ENCODE data around the gene TMEM59.
"Not testable (repeated sequence)": the region's sequence is repeated elsewhere in the genome, so short reads cannot be mapped to it uniquely, and the experiment has no call there.

The TMEM59 gene

GRCh38 chr1:54011316-54012007, 41.5 kb downstream of the TMEM59 start:
- no peak for DNase-seq

- no peak for DNase-seq
Observed at GRCh38 chr1:54010415-54011117, 42.4 kb downstream of the TMEM59 start.

GRCh38 chr1:54009406-54009805, 43.6 kb downstream of the TMEM59 start:
- DNase-seq, result no peak

- DNase-seq, result no peak
Observed at GRCh38 chr1:54008876-54009275, 44.1 kb downstream of the TMEM59 start.

GRCh38 chr1:54007613-54008012, 45.4 kb downstream of the TMEM59 start:
- DNase-seq, result no peak

- no peak for DNase-seq
Observed at GRCh38 chr1:54006508-54006907, 46.5 kb downstream of the TMEM59 start.

- DNase-seq, result no peak
Observed at GRCh38 chr1:54004481-54005049, 48.4 kb downstream of the TMEM59 start.

GRCh38 chr1:54003750-54004480, 49.1 kb downstream of the TMEM59 start:
- not testable (repeated sequence) for DNase-seq

GRCh38 chr1:54003249-54003646, 49.8 kb downstream of the TMEM59 start:
- no peak for DNase-seq

- no peak for DNase-seq
Observed at GRCh38 chr1:54002544-54003248, 50.3 kb downstream of the TMEM59 start.

GRCh38 chr1:54001591-54001990, 51.4 kb downstream of the TMEM59 start:
- no peak for DNase-seq

GRCh38 chr1:53999920-54000319, 53.1 kb downstream of the TMEM59 start:
- no peak for DNase-seq

- DNase-seq, result no peak
Observed at GRCh38 chr1:53998223-53998622, 54.8 kb downstream of the TMEM59 start.

- DNase-seq, result no peak
Observed at GRCh38 chr1:53995683-53996082, 57.3 kb downstream of the TMEM59 start.

GRCh38 chr1:53994516-53994915, 58.5 kb downstream of the TMEM59 start:
- not testable (repeated sequence) for DNase-seq

GRCh38 chr1:53992085-53992874, 60.7 kb downstream of the TMEM59 start:
- no peak for DNase-seq

GRCh38 chr1:53987880-53988279, 65.1 kb downstream of the TMEM59 start:
- no peak for DNase-seq

GRCh38 chr1:53986458-53986857, 66.5 kb downstream of the TMEM59 start:
- no peak for DNase-seq

- DNase-seq, result no peak
Observed at GRCh38 chr1:53984726-53985125, 68.3 kb downstream of the TMEM59 start.

- DNase-seq, result no peak
Observed at GRCh38 chr1:53982763-53983104, 70.3 kb downstream of the TMEM59 start.

GRCh38 chr1:53982034-53982762, 70.8 kb downstream of the TMEM59 start:
- no peak for DNase-seq

Data from activated naive CD4-positive, alpha-beta T cell treated with Interleukin-2 at 50 U/mL for 16 hours (primary cell).